SK-N-SH treated with all-trans-retinoic acid at 6 μM for 48 hours (cell line): ENCODE data around the gene RABEPK.

Experiments
- BACH2 ChIP-seq: fragments of 250-450 bp; sonication (Bioruptor Pico); IDR thresholded peaks from 2 replicates; pipeline ENCODE4 v1.9.0; 2021; ENCODE audit warnings: mild to moderate bottlenecking, borderline replicate concordance
- GLIS3 ChIP-seq: fragments of 250-450 bp; sonication (Bioruptor Pico); IDR thresholded peaks from 2 replicates; pipeline ENCODE4 v1.5.0; 2020; ENCODE audit warnings: mild to moderate bottlenecking, moderate library complexity
- OSR1 ChIP-seq: fragments of 250-450 bp; sonication (Bioruptor Pico); IDR thresholded peaks from 2 replicates; pipeline ENCODE4 v1.8.0; 2022; ENCODE audit warnings: moderate library complexity, mild to moderate bottlenecking, inconsistent platforms
- ZC3H10 ChIP-seq: fragments of 250-450 bp; sonication (Bioruptor Pico); IDR thresholded peaks from 2 replicates; pipeline ENCODE4 v1.5.1; 2021; ENCODE audit warnings: mild to moderate bottlenecking, moderate library complexity
- ZFP3 ChIP-seq: fragments of 250-450 bp; sonication (Bioruptor Pico); IDR thresholded peaks from 2 replicates; pipeline ENCODE4 v1.5.0; 2020; ENCODE audit warnings: mild to moderate bottlenecking, moderate library complexity
- ZFP30 ChIP-seq: fragments of 450-650 bp; formaldehyde crosslinking; IDR thresholded peaks from 2 replicates; pipeline ENCODE4 v1.5.0; 2022; ENCODE audit warnings: mild to moderate bottlenecking, moderate library complexity
- ZNF565 ChIP-seq: fragments of 450-650 bp; formaldehyde crosslinking; conservative IDR thresholded peaks from 2 replicates; pipeline ENCODE4 v1.5.0; 2020; ENCODE audit warnings: low read depth, mild to moderate bottlenecking, moderate library complexity
- TF ChIP-seq, protein P1 (sequence below): fragments of 250-450 bp; sonication (Bioruptor Pico); IDR thresholded peaks from 2 replicates; pipeline ENCODE4 v1.5.0; 2020; ENCODE audit warnings: mild to moderate bottlenecking, moderate library complexity

DNA sequence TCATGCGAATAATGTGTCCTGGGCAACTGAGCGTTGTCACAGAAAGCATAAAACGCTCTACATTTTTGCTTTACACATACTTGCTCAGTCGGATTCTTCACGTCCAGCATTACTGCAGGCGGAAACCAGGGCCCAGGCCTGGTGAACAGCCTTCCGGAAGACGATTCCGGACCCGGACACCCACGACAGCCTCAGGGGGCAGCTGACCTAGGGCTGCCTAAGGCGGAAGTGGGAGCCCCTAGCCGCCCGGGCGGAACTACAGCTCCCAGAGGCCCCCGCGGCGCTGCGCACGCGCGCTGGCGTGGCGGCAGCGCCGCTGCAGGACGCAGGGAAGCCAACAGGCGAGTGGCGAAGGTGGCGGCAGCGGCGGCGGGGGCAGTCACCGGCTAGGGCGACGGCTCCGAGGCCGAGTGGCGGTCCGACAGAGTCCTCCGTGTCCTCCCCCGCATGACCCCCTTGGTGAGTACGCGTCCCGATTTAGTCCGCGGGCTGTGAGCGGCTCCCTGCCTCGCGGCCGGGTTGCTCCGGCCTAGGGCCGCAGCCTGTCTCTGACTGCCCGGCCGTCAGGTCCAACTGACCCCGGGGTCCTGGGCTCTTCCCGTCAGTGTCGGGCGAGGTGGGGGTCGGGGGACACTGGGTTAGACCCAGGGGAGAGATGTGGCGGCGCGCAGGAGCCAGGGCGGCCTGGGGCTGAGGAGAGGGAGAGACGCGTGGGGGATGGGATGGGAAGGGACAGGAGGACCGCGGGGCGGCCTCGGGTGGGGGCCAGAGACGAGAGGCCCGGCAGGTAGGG lies 61.4 kb downstream of the RABEPK start, which contains the start of gene GAPVD1:
- TF ChIP-seq, protein P1, sequence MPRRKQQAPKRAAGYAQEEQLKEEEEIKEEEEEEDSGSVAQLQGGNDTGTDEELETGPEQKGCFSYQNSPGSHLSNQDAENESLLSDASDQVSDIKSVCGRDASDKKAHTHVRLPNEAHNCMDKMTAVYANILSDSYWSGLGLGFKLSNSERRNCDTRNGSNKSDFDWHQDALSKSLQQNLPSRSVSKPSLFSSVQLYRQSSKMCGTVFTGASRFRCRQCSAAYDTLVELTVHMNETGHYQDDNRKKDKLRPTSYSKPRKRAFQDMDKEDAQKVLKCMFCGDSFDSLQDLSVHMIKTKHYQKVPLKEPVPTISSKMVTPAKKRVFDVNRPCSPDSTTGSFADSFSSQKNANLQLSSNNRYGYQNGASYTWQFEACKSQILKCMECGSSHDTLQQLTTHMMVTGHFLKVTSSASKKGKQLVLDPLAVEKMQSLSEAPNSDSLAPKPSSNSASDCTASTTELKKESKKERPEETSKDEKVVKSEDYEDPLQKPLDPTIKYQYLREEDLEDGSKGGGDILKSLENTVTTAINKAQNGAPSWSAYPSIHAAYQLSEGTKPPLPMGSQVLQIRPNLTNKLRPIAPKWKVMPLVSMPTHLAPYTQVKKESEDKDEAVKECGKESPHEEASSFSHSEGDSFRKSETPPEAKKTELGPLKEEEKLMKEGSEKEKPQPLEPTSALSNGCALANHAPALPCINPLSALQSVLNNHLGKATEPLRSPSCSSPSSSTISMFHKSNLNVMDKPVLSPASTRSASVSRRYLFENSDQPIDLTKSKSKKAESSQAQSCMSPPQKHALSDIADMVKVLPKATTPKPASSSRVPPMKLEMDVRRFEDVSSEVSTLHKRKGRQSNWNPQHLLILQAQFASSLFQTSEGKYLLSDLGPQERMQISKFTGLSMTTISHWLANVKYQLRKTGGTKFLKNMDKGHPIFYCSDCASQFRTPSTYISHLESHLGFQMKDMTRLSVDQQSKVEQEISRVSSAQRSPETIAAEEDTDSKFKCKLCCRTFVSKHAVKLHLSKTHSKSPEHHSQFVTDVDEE (CRISPR knock-in tag), result no peak
- TF ChIP-seq GLIS3 (no peak), BACH2 (CRISPR knock-in tag) (no peak), ZFP3 (no peak), ZC3H10 (CRISPR knock-in tag) (no peak), ZFP30 (CRISPR knock-in tag) (no peak), OSR1 (CRISPR knock-in tag) (no peak), ZNF565 (CRISPR knock-in tag) (no peak)
